GM18526 (cell line): ENCODE measurements around the gene MAFF.

Experiments used
- POLR2A ChIP-seq: IDR thresholded peaks from 3 replicates; pipeline ENCODE4 v1.6.1; 2011; ENCODE audit not compliant: insufficient read length; ENCODE audit errors: extremely low read depth

MAFF gene

GRCh38 chr22:38201711-38202436 is at the start of gene MAFF:
Gene MAFF (plus strand): TSS chr22:38201994. CDS start chr22:38213854, 11,860 bp downstream.
- peak; percentile 46 for TF ChIP-seq POLR2A

- TF ChIP-seq POLR2A, result no peak
Measured at GRCh38 chr22:38153821-38154562, 47.8 kb upstream of the MAFF start.

GRCh38 chr22:38155703-38156102 is 46.1 kb upstream of the MAFF start:
- TF ChIP-seq POLR2A, result no peak

- no peak for TF ChIP-seq POLR2A
Measured at GRCh38 chr22:38162881-38163843, 38.6 kb upstream of the MAFF start.

- no peak for TF ChIP-seq POLR2A
Measured at GRCh38 chr22:38163844-38164550, 37.8 kb upstream of the MAFF start.

DNA sequence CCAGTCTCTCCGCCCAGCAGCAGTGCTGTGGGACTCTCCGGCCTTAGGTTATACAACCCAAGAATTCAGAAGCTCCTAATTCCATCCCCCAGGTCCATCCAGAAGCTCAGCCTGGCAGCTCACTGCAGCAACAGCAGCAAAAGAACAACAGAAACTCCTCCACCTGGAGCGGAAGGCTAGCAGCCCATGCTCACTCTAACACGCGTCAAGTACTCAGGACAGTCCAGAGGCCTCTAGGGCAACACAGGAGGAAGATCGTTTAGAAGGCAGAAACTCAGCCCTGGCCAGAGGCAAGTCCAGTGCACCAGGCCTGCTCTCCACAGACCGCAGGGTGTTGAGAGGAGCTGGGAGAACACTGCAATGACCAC is 37.3 kb upstream of the MAFF start:
- no peak for TF ChIP-seq POLR2A

DNA sequence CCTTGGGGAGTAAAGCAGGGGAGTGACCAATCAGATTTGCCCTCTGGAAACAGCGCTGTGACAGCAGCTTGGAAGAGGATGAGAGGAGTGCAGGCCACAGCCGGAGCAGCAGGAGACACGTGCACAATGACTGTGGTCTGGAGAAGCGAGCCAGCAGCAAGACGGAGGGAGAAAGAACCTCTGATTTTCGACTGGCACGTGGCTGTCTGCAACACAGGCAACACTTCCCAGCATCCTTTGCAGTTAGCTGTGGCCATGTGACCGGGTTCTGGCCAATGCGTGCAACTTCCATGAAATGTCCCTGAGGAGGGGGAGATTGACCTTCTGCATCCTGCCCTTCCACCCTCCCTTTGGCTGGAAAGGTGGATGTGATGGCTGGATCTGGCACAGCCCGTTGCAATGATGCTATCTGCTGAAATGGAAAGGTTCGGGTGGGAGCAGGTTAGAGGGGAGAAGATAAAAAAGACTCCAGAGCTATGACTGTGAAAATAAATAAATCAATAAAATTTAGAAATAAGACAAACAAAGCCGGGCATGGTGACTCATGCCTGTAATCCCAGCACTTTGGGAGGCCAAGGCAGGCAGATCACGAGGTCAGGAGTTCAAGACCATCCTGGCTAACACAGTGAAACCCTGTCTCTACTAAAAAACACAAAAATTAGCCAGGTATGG is 35.7 kb upstream of the MAFF start:
- TF ChIP-seq POLR2A, result no peak

DNA sequence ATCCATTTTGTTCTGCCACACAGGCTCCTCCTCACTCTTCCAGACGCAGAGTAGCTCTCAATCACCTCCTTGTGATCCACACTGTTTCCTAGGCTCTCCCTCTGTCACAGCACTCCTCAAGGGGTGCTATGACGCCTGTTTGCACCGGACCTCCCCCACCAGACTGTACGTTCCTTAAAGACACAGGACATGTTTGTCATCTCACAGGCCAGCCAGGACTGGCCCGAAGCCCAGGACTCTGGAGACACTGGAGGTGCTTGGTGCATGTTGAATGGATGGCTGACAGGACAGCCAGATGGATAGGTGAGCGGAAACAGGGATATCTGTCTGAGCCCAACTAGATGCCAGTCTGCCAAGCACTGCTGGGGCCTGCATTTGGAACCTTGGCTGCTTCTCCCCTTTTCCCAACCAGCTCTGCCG is 33.8 kb upstream of the MAFF start:
- no peak for TF ChIP-seq POLR2A

DNA sequence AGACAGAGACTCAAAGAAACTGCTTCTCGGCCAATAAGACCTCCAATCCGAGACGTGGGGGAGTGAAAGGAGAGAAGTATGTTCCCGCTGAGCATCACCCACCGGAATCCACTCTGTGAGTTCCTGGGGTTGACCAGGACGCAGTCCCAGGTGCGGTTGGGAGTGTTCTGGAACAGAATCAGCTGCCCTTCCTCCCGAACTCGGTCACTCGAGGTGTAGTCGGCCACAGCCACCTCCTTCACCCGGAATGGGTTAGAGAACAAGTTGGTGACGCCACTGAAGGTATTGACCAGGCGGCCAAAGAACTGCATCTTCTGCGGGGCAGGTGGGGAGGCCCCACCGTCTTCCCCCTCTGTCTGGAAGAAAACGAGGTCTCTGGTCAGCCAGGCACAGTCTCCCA is 32.7 kb upstream of the MAFF start:
- TF ChIP-seq POLR2A, result no peak

GRCh38 chr22:38170469-38170868 is 31.3 kb upstream of the MAFF start:
- TF ChIP-seq POLR2A, result no peak

DNA sequence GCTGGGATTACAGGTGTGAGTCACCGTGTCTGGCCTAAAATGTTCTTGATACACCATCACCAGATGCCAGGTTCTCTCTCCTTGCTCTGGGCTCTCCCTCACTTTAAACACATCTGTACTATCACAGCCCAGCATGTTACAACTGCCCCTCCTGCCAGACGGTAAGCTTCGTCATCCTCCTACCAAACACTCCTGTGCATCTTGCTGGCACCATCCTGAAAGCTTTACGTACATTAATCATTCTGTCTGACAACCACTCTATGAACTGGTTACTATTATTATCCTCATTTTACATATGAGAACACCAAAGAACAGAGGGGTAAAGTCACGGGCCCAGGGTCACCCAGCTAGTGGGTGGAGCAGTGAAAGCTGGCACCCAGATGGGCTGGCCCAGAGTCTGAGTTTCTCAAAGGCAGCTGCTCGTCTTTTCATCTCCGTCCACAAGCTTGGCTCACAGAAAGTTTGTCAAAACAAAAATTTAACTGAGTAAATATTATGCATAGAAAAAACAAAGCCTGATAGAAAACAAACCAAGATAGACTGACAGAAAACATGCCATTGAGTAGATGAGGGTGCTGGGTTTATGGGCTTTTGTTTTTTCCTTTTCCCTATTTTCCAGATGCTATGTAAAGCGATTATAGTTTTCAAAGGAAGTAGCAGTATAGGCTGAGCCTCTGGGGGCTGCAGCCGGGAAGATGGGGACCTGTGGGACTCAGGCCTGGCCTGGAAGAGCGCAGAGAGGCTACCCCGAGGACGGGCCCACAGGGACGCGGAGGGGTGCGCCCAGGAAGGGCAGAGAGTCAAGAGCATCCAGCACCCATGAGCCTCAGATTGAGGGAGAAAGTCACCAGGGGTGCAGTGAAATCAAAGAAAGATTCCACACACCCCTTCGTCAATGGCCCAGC is 29.6 kb upstream of the MAFF start:
- no peak for TF ChIP-seq POLR2A

GRCh38 chr22:38172832-38173640 is 28.8 kb upstream of the MAFF start:
- no peak for TF ChIP-seq POLR2A

DNA sequence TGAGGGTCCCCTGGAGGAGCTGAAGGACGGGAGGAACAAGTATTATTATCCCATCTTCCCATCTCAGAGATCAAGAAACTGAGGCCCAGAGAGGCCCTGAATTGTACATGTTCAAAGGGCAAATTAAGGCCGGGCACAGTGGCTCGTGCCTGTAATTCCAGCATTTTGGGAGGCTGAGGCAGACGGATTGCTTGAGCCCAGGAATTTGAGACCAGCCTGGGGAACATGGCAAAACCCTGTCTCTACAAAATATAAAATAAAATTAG is 28.2 kb upstream of the MAFF start:
- no peak for TF ChIP-seq POLR2A
